GM12892 (cell line): Measurements from ENCODE around the gene ARID3B.
"Not testable (repeated sequence)": the region's sequence is repeated elsewhere in the genome, so short reads cannot be mapped to it uniquely, and the experiment has no call there.

ENCODE experiments used
- POLR2A ChIP-seq: IDR thresholded peaks from 2 replicates; pipeline ENCODE4 v1.6.1; 2011; ENCODE audit warnings: low read depth, low read length, control low read depth
- POLR2AphosphoS5 ChIP-seq: IDR thresholded peaks from 2 replicates; pipeline ENCODE4 v1.6.1; 2011; ENCODE audit warnings: low read depth, low read length, control low read depth

- TF ChIP-seq POLR2AphosphoS5, POLR2A: not testable (repeated sequence)
These were observed 1.5 kb upstream of the ARID3B start for GRCh38 chr15:74539521-74539920.
